ENCODE measurements around the gene MAPK12. TPM values are rescaled to one million over a fixed set of nuclear protein-coding genes. Genes with fewer than 3 reads are reported as not detected.
A peak's percentile ranks its signal among the peaks of the same experiment; 100 is the strongest.

Gene MAPK12
- total and polyA plus RNA-seq, 2 experiments from 2014 or later = 20.7 to 28.7 TPM

DNA sequence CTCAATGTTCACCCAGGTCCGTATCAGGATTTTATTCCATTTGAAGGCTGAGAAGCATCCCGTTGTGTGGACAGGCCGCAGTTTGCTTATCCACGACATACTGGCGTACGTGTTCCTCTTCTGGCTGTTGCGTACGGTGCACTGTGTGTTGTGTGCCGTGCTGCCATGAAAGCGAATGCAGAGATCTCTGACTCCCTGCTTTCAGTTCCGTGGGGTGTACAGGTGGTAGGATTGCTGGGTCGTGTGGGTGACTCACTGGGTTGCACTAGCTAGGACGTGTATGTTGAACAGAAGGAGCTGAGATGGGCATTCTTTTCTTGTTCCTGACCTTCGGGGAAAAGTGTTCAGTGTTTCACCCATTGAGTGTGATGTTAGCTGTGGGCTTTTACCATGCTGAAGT, 50.3 kb downstream of the MAPK12 start:
- Histone ChIP-seq H3F3A (ENCODE audit: insufficient read depth) (peaks cover 8% of the 10 kb centered on the region; the same call in 1 of the 2 replicates), H3K27me3 (replicated peaks; ENCODE audit: insufficient read depth) (no peaks in the 10 kb centered on the region), H3K27ac (no peak overlapping the region), H3K9me2 (ENCODE audit: insufficient read depth) (no peaks in the 10 kb centered on the region), H3K4me3 (no peak overlapping the region), H3K36me3 (ENCODE audit: low read depth) (0 out of 2 replicates have a peak, but pooled peaks cover 15% of the 10 kb centered on the region), H4K20me1 (ENCODE audit: insufficient read depth) (no peaks in the 10 kb centered on the region; the same call in 1 of the 2 replicates), H3K4me2 (ENCODE audit: unreplicated experiment) (no peak overlapping the region), H2AFZ (no peak overlapping the region), H3K79me2 (ENCODE audit: insufficient read depth) (peaks cover 40% of the 10 kb centered on the region), H3K4me1 (ENCODE audit: insufficient read depth) (no peaks in the 10 kb centered on the region), H3K9ac (no peak overlapping the region), H3K9me3 (ENCODE audit: low read depth) (no peaks in the 10 kb centered on the region)
- 87 to 89% methylated on average over 14 of the region's 14 CpGs for WGBS, 2 experiments (ENCODE audit: low coverage in 1 of 2, low lambda C conversion rate in 2 of 2, missing lambda C conversion rate in 2 of 2)
- in situ Hi-C loops (cut with MboI) = no loop called here
- TF ChIP-seq EZH2phosphoT487 (IDR thresholded peaks at IDR 0.05; ENCODE audit: insufficient read depth, low read depth) (no peak), EZH2 (IDR thresholded peaks at IDR 0.05; ENCODE audit: insufficient read depth, poor library complexity, severe bottlenecking) (no peak)
- DNase-seq = no peak

DNA sequence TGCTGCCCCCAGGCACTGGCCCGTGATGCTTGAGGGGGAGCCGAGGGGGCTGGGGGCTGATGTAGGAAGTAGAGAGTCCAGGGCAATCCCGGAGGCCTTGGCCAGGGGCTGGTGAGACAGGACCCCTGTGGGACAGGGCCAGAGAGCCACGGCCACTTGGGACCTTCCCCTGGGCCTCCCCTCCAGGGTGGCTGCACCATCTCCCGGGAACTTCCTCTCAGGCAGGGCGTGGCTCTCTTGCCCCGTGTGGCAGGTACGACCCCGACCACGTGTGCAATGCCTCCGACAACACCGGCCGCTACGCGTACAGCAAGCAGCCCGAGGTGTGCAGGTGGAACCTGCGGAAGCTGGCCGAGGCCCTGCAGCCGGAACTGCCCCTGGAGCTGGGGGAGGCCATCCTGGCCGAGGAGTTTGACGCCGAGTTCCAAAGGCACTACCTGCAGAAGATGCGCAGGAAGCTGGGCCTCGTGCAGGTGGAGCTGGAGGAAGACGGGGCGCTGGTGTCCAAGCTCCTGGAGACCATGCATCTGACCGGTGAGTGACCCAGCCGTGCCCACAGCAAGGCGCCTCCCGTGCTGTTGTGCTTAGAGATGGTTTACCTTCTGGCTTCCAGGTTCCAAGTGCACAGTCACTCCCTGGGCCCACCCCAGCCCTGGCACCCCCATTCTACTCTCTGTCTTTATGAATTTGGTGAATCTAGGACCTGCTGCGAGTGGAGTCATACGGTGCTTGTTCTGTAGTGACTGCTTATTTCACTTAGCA, 50.9 kb downstream of the MAPK12 start:
- Histone ChIP-seq H3K79me2 (ENCODE audit: insufficient read depth) (peaks cover 44% of the 10 kb centered on the region), H3K27me3 (replicated peaks; ENCODE audit: insufficient read depth) (no peaks in the 10 kb centered on the region), H3K27ac (no peak overlapping the region), H3K36me3 (ENCODE audit: low read depth) (0 out of 2 replicates have a peak, but pooled peaks cover 15% of the 10 kb centered on the region), H3K9ac (no peak overlapping the region), H2AFZ (no peak overlapping the region), H3F3A (ENCODE audit: insufficient read depth) (peaks cover 8% of the 10 kb centered on the region; the same call in 1 of the 2 replicates), H3K4me1 (ENCODE audit: insufficient read depth) (no peaks in the 10 kb centered on the region), H3K9me2 (ENCODE audit: insufficient read depth) (no peaks in the 10 kb centered on the region), H3K9me3 (ENCODE audit: low read depth) (no peaks in the 10 kb centered on the region), H3K4me2 (ENCODE audit: unreplicated experiment) (no peak overlapping the region), H4K20me1 (ENCODE audit: insufficient read depth) (no peaks in the 10 kb centered on the region; the same call in 1 of the 2 replicates), H3K4me3 (no peak overlapping the region)
- DNase-seq = no peak
- WGBS, 2 experiments (ENCODE audit: low coverage in 1 of 2, low lambda C conversion rate in 2 of 2, missing lambda C conversion rate in 2 of 2) = 88 to 90% methylated on average over 32 of the region's 32 CpGs
- TF ChIP-seq EZH2 (IDR thresholded peaks at IDR 0.05; ENCODE audit: insufficient read depth, poor library complexity, severe bottlenecking) = no peak
- no peak for TF ChIP-seq EZH2phosphoT487 (IDR thresholded peaks at IDR 0.05; ENCODE audit: insufficient read depth, low read depth)
- in situ Hi-C loops (cut with MboI) = no loop called here

DNA sequence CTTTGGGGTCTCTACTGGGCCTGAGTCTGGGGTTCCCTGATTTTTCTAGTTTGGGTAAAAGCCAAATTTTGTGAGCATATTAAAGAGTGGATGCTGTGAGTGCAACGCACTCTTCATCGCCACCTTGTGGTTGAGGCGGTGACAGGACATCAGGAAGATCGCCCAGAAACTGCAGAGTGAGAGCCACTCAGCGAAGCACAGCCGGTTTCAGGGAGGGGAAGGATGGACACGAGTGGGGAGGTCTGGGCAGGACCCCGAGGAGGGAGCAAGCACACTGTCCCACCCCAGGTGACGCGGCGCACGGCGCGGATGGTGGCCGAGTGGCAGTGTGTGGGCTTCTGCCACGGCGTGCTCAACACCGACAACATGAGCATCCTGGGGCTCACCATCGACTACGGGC, 51.6 kb downstream of the MAPK12 start:
- Histone ChIP-seq H3K4me3 (no peak overlapping the region), H4K20me1 (ENCODE audit: insufficient read depth) (no peaks in the 10 kb centered on the region; the same call in 1 of the 2 replicates), H3K9me2 (ENCODE audit: insufficient read depth) (no peaks in the 10 kb centered on the region), H3K27ac (no peak overlapping the region), H3K9ac (no peak overlapping the region), H3K79me2 (ENCODE audit: insufficient read depth) (peaks cover 41% of the 10 kb centered on the region), H3F3A (ENCODE audit: insufficient read depth) (peaks cover 8% of the 10 kb centered on the region; the same call in 1 of the 2 replicates), H3K4me2 (ENCODE audit: unreplicated experiment) (no peak overlapping the region), H3K4me1 (ENCODE audit: insufficient read depth) (no peaks in the 10 kb centered on the region), H3K36me3 (ENCODE audit: low read depth) (0 out of 2 replicates have a peak, but pooled peaks cover 15% of the 10 kb centered on the region), H2AFZ (no peak overlapping the region), H3K9me3 (ENCODE audit: low read depth) (no peaks in the 10 kb centered on the region), H3K27me3 (replicated peaks; ENCODE audit: insufficient read depth) (no peaks in the 10 kb centered on the region)
- peak; percentile 75 for DNase-seq
- in situ Hi-C loops (cut with MboI) = no loop called here
- TF ChIP-seq EZH2phosphoT487 (IDR thresholded peaks at IDR 0.05; ENCODE audit: insufficient read depth, low read depth) (no peak), EZH2 (IDR thresholded peaks at IDR 0.05; ENCODE audit: insufficient read depth, poor library complexity, severe bottlenecking) (no peak)
- 61 to 66% methylated on average over 20 of the region's 20 CpGs for WGBS, 2 experiments (ENCODE audit: low coverage in 1 of 2, low lambda C conversion rate in 2 of 2, missing lambda C conversion rate in 2 of 2)

DNA sequence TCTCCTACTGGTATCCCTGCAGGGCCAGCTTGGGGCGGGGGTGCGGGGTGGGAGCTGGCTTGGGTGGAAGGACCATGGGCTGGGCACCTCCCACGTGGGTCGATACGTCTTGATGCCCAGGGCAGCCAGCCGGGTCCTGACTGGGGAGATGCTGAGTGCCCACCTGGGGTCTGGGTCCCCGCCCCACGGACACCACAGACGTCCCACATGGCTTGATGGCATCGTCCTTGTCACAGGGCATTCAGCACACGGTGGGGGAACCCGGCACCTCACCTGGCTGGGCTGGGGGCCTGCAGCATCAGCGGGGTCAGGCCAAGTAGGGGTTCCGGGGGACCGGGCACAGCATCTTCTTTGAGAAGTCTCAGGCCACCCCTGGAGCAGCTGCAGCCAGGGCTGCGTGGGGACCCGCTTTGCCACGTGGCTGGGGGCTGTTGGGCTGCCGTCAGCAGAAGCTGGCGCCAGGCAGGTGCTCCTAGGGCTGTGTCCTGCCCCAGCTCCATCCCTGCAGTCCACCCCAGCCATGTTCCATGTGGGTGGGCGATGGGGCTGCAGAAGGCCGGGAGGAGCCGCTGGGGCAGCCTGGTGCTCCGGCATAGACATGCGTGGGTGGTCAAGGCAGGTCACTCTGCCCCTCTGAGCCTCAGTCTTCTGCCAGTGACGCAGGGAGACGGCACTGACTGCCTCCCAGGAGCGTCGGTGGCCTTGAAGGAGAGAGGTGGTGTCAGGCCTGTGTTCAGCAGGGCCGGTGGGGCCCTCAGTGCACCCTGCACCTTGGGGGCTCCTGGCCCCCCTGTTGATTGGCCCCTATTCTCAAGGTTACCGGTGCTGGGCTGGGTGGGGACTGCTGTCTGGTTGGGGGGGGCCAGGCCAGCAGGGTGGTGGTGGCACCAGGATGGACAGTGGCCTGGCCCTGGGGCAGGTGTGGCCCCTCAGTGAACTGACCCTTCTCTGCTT, 52.3 kb downstream of the MAPK12 start:
- Histone ChIP-seq H4K20me1 (ENCODE audit: insufficient read depth) (no peaks in the 10 kb centered on the region; the same call in 1 of the 2 replicates), H2AFZ (no peak overlapping the region), H3K4me2 (ENCODE audit: unreplicated experiment) (no peak overlapping the region), H3K4me1 (ENCODE audit: insufficient read depth) (no peaks in the 10 kb centered on the region), H3F3A (ENCODE audit: insufficient read depth) (peaks cover 8% of the 10 kb centered on the region; the same call in 1 of the 2 replicates), H3K79me2 (ENCODE audit: insufficient read depth) (peaks cover 41% of the 10 kb centered on the region), H3K9me3 (ENCODE audit: low read depth) (no peaks in the 10 kb centered on the region), H3K27me3 (replicated peaks; ENCODE audit: insufficient read depth) (no peaks in the 10 kb centered on the region), H3K36me3 (ENCODE audit: low read depth) (0 out of 2 replicates have a peak, but pooled peaks cover 15% of the 10 kb centered on the region), H3K9ac (no peak overlapping the region), H3K27ac (no peak overlapping the region), H3K9me2 (ENCODE audit: insufficient read depth) (no peaks in the 10 kb centered on the region), H3K4me3 (no peak overlapping the region)
- DNase-seq = no peak
- in situ Hi-C loops (cut with MboI) = no loop called here
- TF ChIP-seq EZH2phosphoT487 (IDR thresholded peaks at IDR 0.05; ENCODE audit: insufficient read depth, low read depth) (no peak), EZH2 (IDR thresholded peaks at IDR 0.05; ENCODE audit: insufficient read depth, poor library complexity, severe bottlenecking) (no peak)
- 70 to 75% methylated on average over 27 to 28 of the region's 31 CpGs for WGBS, 2 experiments (ENCODE audit: low coverage in 1 of 2, low lambda C conversion rate in 2 of 2, missing lambda C conversion rate in 2 of 2)

All from GM23248 (cell line).